HG03469 (cell line): ENCODE measurements around the gene PDGFB.

Experiments used
- ATAC-seq: cut with Tn5 transposase; IDR thresholded peaks from one replicate; pipeline ENCODE4 v1.9.1; 2021; ENCODE audit warnings: mild to moderate bottlenecking, moderate library complexity, moderate number of reproducible peaks; ENCODE audit not compliant: unreplicated experiment

The PDGFB gene

GRCh38 chr22:39241794-39242594, 2.8 kb downstream of the PDGFB start:
- ATAC-seq, result no peak

DNA sequence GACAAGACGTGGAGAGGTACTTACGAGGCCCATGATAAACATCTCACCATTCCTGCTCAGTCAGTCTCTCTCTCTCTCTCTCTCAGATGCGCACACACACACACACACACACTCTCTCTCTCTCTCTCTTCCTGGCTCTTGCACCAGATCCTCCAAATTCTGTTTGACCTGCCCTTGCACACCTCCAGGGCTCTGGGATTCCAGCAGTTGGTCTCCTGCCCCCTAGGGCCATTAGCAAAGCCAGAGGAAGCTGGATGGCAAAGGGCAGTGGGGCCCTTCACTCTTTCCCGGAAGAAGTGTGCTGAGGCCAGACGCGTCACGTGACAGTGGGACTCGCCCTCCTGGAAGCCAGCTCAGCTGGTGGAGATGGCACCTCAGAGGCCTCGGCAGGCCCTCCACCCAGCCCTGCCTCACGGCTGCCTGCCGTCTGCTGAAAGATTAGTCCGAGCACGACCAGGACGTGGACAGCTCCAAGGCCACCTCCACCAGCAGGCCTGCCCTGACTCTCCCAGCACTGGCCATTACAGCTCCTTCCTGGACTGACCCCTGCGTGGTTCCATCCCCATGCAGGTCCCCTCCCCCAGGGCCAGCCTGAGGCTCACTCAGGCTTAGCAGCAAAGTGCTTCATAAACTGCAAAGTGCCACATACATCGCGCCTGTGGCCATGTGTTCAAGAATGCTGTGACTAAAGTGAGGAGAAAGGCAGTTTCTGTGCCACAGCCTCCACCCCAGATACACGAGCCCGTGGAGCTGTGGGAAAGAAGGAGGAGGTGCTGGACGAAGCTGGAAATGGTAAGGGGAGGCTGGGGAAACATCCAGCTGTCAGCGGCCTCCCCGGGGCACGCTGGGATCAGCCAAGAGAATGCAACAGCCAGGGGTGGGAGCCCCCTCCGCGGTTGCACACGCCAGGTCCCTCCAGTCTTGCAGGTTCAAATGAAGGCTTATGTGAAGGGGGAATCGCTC, 3.7 kb downstream of the PDGFB start:
- no peak for ATAC-seq

DNA sequence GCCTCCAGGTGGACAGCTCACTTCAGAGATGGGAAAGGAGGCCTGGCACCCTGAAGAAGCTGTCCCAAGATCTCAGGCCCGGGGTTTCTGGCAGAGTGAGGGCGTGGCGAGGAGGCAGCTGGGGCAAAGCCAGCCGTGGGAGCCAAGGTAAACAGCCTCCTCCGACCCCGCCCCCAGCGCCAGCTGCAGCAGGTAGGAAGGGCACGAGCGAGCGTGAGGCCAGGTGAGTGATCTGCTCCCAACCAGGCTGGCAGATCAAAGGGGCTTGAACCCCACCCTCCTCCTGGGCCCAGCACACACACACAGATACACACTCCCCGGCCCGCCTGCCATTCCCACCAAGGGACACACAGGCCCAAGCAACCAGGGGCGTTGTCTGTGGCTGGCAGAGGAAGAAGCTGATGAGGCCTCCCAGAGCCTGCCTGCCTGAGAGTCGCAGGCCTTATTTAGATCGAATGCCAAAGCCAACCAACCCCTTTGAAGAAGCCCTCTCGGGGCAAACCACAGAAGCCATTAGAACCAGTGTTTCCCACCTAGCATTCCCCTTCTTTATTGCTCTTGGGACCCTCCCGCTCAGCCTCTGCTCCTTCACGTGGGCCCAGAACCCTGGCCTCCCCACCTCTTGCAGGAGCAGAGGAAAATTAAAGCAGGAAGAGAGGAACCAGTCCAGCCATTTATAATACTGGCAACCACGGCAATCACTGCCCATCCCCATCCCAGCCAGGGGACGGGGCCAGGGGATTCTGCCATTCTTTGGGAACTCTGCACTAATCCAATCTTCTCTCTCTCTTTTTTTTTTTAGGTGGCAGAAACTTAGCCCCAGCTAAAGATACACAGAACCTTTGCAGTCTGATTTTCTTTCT, 5.0 kb downstream of the PDGFB start:
- ATAC-seq, result no peak

GRCh38 chr22:39238966-39239505, 5.7 kb downstream of the PDGFB start:
- no peak for ATAC-seq

GRCh38 chr22:39238561-39238960, 6.2 kb downstream of the PDGFB start:
- no peak for ATAC-seq

DNA sequence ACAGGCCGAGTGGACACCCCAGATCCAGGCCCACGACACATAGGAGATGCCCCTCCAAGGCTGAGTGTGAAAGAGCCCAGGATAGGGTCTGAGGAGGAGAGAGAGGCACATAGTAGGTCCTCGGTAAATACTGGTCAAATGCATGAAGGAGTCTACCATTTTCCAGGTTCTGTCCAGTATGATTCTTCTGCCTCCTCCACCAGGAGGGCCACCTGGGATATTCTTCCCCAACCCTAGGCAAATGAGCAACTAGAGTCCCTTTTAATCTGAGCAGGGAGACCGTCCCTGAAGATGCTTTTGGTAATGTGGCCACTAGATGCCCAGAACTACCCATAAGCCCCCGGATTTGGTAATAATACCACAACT, 6.7 kb downstream of the PDGFB start:
- ATAC-seq, result no peak

DNA sequence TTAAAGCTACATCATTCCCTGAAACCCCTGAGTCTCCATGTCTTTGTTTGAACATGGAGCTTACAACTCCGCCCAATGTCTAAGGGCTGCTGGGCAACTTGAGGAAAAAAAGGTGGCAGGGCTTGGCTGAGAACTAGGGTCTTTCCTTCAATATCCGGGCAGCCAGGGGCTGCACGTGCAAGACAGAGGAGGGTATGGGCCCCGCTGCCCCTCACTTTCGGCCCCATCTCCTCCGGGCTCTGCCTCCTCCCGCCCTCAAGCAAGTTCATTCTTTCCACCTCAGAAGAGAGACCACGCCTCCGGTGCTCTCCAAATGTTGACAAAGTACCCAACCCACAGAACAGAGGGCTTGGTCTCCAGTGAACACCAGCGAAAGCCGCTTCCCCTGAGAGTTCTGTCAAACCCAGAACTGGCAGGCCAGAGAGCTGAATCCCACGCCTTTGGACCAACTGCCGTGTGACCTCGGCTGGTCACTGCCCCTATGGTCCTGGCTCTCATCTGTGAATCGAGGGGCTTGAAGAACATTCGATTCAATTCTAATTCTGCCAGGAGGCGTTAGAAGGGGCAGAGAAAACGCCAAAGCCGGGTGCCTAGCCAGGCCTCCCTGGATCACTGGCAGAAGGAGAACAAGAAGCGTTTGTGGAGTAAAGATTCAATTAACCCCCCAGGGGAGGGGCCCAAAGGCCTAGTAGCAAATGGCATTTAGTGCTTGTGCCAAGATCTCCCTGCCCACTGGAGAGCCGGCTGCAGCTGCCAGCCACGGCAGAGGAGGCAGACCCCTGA, 7.3 kb downstream of the PDGFB start:
- ATAC-seq, result no peak

DNA sequence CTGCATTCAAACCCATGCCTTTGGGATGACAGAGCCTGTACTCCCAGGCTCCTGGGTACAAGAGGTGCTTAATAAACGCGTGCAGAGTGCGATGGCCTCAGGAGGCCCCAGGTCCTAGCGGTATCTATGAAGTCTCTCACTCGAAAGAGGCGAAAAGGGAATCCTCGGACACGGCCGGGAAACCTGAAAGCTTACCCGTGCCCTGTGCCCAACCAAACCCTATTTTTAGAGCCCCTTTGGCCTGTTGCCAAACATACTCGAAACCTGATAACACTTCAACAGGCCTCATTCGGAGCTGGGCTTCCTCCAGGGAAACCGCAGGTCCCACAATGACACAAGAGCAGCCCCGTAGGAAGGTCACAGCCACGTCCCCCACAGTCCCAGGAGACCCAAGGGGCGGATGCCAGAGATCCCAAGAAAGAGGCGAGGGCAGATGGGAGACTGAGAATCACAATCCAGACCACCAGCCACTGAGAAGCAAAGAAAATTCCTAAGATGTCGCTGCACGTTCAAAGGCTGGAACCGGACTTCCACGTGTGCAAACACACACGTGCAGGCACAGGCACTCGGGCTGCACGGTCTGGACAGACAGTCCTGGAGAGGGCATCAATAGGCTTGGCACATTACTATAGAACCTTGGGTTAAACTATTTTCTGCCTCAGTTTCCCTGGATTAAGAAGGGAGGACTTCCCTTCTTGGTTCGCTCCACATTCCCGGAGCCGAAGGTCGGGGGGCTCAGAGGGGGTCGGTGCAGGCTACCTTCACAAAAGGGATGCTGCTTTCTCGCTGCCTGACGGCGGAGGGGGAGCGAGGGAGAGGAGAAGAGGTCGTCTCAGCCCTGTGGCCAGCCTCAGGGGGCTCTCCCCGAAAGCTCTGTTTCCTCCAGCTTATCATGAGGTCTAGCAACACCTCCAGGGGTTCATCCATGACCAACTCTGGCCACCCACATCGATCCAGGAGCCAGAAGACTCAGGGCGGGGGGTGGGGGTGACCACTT, 8.2 kb downstream of the PDGFB start:
- ATAC-seq, result no peak

DNA sequence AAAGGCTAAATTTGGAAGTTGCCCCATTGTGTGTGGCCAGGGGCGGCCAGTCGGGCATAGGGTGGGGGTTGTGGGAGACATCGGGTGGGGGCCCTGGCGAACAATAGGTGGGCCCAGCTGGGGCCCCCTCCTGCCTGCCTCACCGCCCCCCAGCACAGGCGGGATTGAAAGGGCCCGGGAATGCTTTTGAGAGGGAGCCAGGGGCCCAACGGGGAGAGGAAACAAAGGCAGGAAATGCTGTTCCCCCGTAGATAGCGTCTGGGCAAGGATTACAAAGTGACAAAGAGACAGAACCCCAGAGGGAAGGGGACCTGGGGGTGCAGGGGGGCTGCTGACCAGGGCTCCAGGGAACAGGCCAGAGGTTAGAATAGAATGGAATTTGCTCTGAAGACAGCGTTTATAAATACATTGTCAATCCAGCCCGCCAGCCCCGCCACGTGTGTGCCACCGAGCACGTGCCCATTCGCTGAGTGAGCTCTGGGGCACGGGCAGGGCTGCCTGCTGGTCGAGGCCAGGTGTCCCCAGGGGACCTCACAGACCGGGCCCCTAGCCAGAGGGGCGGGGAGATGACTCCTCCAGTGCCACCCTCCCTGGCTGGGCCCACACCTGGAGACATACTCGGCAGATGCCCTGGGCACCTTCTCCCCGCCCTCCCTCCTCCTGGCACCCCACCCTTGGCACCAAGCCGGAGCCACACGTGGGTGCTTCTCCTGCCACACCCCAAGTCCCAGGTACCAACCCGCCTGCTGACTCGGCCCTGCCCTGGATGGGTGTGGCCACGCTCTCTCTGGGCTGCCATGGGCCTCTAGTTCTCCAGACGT, 9.7 kb downstream of the PDGFB start:
- no peak for ATAC-seq

- ATAC-seq, result no peak
These were observed 10.4 kb downstream of the PDGFB start for GRCh38 chr22:39234472-39234787.

- ATAC-seq, result no peak
These were observed 10.9 kb downstream of the PDGFB start for GRCh38 chr22:39233710-39234471.

- no peak for ATAC-seq
These were observed 11.7 kb downstream of the PDGFB start for GRCh38 chr22:39232806-39233709.

- no peak for ATAC-seq
These were observed 12.5 kb downstream of the PDGFB start for GRCh38 chr22:39232246-39232645.

GRCh38 chr22:39231197-39231950, 13.4 kb downstream of the PDGFB start:
- no peak for ATAC-seq
